Esophagus squamous epithelium (tissue), 4 donors: ENCODE data around the gene ZNF644.
"Not testable (repeated sequence)": the region's sequence is repeated elsewhere in the genome, so short reads cannot be mapped to it uniquely, and the experiment has no call there.

Source experiments
- POLR2A ChIP-seq, 4 donors: fragments of 450-650 bp; IDR thresholded peaks; one replicate each; pipeline ENCODE4 v1.6.1; 2017; ENCODE audit warnings: antibody characterized with exemption in 4 of 4, mild to moderate bottlenecking in 4 of 4, moderate library complexity in 3 of 4
- TF ChIP-seq, protein P1 (sequence below), 6 experiments: fragments of 450-650 bp in 4 of 6; fragments of 200-600 bp in 2 of 6; sonication (generic) in 2 of 6; IDR thresholded peaks; one replicate each; pipeline ENCODE4 v1.5.1; 2016 to 2019; ENCODE audit warnings: antibody characterized with exemption in 6 of 6, mild to moderate bottlenecking in 4 of 6, moderate library complexity in 4 of 6

GRCh38 chr1:90892884-90893283, 129.0 kb downstream of the ZNF644 start:
- not testable (repeated sequence) for TF ChIP-seq POLR2A (IDR thresholded peaks at IDR 0.05)
- TF ChIP-seq, protein P1, sequence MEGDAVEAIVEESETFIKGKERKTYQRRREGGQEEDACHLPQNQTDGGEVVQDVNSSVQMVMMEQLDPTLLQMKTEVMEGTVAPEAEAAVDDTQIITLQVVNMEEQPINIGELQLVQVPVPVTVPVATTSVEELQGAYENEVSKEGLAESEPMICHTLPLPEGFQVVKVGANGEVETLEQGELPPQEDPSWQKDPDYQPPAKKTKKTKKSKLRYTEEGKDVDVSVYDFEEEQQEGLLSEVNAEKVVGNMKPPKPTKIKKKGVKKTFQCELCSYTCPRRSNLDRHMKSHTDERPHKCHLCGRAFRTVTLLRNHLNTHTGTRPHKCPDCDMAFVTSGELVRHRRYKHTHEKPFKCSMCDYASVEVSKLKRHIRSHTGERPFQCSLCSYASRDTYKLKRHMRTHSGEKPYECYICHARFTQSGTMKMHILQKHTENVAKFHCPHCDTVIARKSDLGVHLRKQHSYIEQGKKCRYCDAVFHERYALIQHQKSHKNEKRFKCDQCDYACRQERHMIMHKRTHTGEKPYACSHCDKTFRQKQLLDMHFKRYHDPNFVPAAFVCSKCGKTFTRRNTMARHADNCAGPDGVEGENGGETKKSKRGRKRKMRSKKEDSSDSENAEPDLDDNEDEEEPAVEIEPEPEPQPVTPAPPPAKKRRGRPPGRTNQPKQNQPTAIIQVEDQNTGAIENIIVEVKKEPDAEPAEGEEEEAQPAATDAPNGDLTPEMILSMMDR (IDR thresholded peaks at IDR 0.05), result not testable (repeated sequence)
